Liver (tissue), 9 donors: ENCODE results near the gene ZNF22. TPM values are rescaled to one million over a fixed set of nuclear protein-coding genes. Genes with fewer than 3 reads are reported as not detected.

ENCODE experiments used
- DNase-seq: peaks from one replicate; pipeline ENCODE4 v3.0.0-alpha.2; 2017; ENCODE audit warnings: low spot score
- H3K27ac ChIP-seq, 2 donors: one replicate each; pipeline ENCODE4 v1.7.0; 2013; ENCODE audit warnings: inconsistent platforms in 2 of 2, low read length in 2 of 2, control low read depth in 1 of 2, low read depth in 1 of 2, mild to moderate bottlenecking in 1 of 2
- H3K27me3 ChIP-seq, 4 donors: one replicate each; pipeline versions ENCODE4 v1.6.1 to v1.7.0; 2013; ENCODE audit warnings: low read length in 3 of 4, inconsistent platforms in 1 of 4, mild to moderate bottlenecking in 1 of 4, moderate library complexity in 1 of 4; ENCODE audit not compliant: control insufficient read depth in 4 of 4, insufficient read depth in 4 of 4
- H3K36me3 ChIP-seq, 4 donors: one replicate each; pipeline versions ENCODE4 v1.6.1 to v1.7.0; 2013; ENCODE audit warnings: low read length in 3 of 4, mild to moderate bottlenecking in 3 of 4, low read depth in 1 of 4, moderate library complexity in 1 of 4; ENCODE audit not compliant: control insufficient read depth in 4 of 4, insufficient read depth in 3 of 4
- H3K4me1 ChIP-seq, 4 donors: one replicate each; pipeline versions ENCODE4 v1.6.1 to v1.7.0; 2013; ENCODE audit warnings: low read length in 3 of 4, mild to moderate bottlenecking in 3 of 4, moderate library complexity in 1 of 4; ENCODE audit not compliant: control insufficient read depth in 4 of 4, insufficient read depth in 4 of 4
- H3K4me3 ChIP-seq, 3 donors: one replicate each; pipeline versions ENCODE4 v1.6.1 to v1.7.0; 2013; ENCODE audit warnings: low read length in 3 of 3, control low read depth in 1 of 3, low read depth in 1 of 3, mild to moderate bottlenecking in 1 of 3
- H3K9ac ChIP-seq, 2 donors: one replicate each; pipeline ENCODE4 v1.7.0; 2013; ENCODE audit warnings: low read length in 2 of 2, mild to moderate bottlenecking in 2 of 2, moderate library complexity in 2 of 2, control low read depth in 1 of 2, low read depth in 1 of 2
- H3K9me3 ChIP-seq, 4 donors: one replicate each; pipeline versions ENCODE4 v1.6.1 to v1.7.0; 2013; ENCODE audit warnings: low read length in 3 of 4; ENCODE audit not compliant: control insufficient read depth in 4 of 4
- EGR1 ChIP-seq, 2 donors: IDR thresholded peaks; 2 replicates each; pipeline ENCODE4 v1.6.1; 2016 to 2018; ENCODE audit warnings: antibody characterized with exemption in 2 of 2, low read depth in 2 of 2
- FOXA1 ChIP-seq: IDR thresholded peaks from 2 replicates; pipeline ENCODE4 v1.6.1; 2016; ENCODE audit warnings: antibody characterized with exemption
- FOXA2 ChIP-seq: IDR thresholded peaks from 2 replicates; pipeline ENCODE4 v1.6.1; 2016; ENCODE audit warnings: antibody characterized with exemption
- GABPA ChIP-seq, 2 donors: IDR thresholded peaks in 1 of 2; conservative IDR thresholded peaks in 1 of 2; 2 replicates each; pipeline ENCODE4 v1.6.1; 2016; ENCODE audit warnings: antibody characterized with exemption in 2 of 2, mild to moderate bottlenecking in 1 of 2, moderate library complexity in 1 of 2
- HNF4G ChIP-seq: IDR thresholded peaks from 2 replicates; pipeline ENCODE4 v1.6.1; 2016; ENCODE audit warnings: antibody characterized with exemption
- JUND ChIP-seq, 2 donors: IDR thresholded peaks; 2 replicates each; pipeline ENCODE4 v1.6.1; 2016; ENCODE audit warnings: antibody characterized with exemption in 2 of 2
- NR2F2 ChIP-seq: IDR thresholded peaks from 2 replicates; pipeline ENCODE4 v1.6.1; 2016; ENCODE audit warnings: antibody characterized with exemption
- REST ChIP-seq: IDR thresholded peaks from 2 replicates; pipeline ENCODE4 v1.6.1; 2016; ENCODE audit warnings: antibody characterized with exemption, mild to moderate bottlenecking
- TAF1 ChIP-seq: conservative IDR thresholded peaks from 2 replicates; pipeline ENCODE4 v1.6.1; 2016; ENCODE audit warnings: antibody characterized with exemption, mild to moderate bottlenecking
- YY1 ChIP-seq: IDR thresholded peaks from 2 replicates; pipeline ENCODE4 v1.6.1; 2016; ENCODE audit warnings: antibody characterized with exemption, mild to moderate bottlenecking
- ZBTB33 ChIP-seq: IDR thresholded peaks from 2 replicates; pipeline ENCODE4 v1.6.1; 2016; ENCODE audit warnings: antibody characterized with exemption
- WGBS: extraction: QIAGEN DNeasy Blood & Tissue Kit; methylation state at CpG from one replicate; pipeline ENCODE4 v1.1.7; 2013; 5-methylcytosine and 5-hydroxymethylcytosine counted together
- polyA plus RNA-seq, 2 donors: library from polyadenylated mRNA; stranded (reverse) in 1 of 2; unstranded in 1 of 2; fragments of 200-250 nt in 1 of 2; fragments of >200 nt in 1 of 2; fragmentation: Nextera tagmentation in 1 of 2; extraction: Ambion mirVana in 1 of 2; gene quantifications; one replicate each; pipeline versions ENCODE4 v1.2.1 to v1.2.3, GENCODE V29; 2013 to 2015
- total RNA-seq, 2 donors: library from RNA; depleted of rRNA; stranded (reverse); fragments of >200 nt; gene quantifications; one replicate each; pipeline ENCODE4 v1.2.3, GENCODE V29; 2014
- TF ChIP-seq, protein P1 (sequence below): IDR thresholded peaks from 2 replicates; pipeline ENCODE4 v1.6.1; 2016; ENCODE audit warnings: antibody characterized with exemption
- TF ChIP-seq, protein P2 (sequence below): IDR thresholded peaks from 2 replicates; pipeline ENCODE4 v1.6.1; 2016; ENCODE audit warnings: antibody characterized with exemption
- donor health status: healthy.
- donor health status: healthy.
- donor health status: healthy.
- donor health status: healthy.
- donor health status: healthy.

The ZNF22 gene
- total and polyA plus RNA-seq, 4 donors, result 10.3 to 22.6 (median 20.3) TPM

- TF ChIP-seq GABPA (IDR thresholded peaks at IDR 0.05 in 1 of 2, conservative IDR thresholded peaks at IDR 0.05 in 1 of 2) (no peak), REST (no peak), HNF4G (no peak), JUND (IDR thresholded peaks at IDR 0.05) (no peak), YY1 (no peak), NR2F2 (no peak)
- TF ChIP-seq, protein P1, sequence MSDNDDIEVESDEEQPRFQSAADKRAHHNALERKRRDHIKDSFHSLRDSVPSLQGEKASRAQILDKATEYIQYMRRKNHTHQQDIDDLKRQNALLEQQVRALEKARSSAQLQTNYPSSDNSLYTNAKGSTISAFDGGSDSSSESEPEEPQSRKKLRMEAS, result no peak
These were observed 17.4 kb upstream of the ZNF22 start (continued) for GRCh38 chr10:44983066-44983894.

DNA sequence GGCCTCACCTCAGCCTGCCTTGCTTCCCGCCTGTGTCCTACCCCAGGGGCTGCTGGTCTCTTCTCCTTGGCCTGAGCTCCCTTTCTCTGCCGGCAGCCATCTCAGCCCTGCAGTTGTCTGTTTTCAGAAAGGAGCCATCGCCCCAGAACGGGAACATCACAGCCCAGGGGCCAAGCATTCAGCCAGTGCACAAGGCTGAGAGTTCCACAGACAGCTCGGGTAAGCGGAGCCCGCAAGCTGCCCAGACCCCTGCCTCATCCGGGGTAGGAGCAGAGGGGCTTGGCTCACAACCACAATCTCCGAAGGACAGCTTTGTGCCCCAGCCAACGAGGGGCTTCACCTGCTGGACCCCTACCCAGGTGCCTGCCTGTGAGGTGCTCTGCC is 16.8 kb upstream of the ZNF22 start:
- WGBS, result 97% methylated on average over 10 of the region's 10 CpGs
- no peak for TF ChIP-seq REST
- no peak for TF ChIP-seq NR2F2
- TF ChIP-seq, protein P2, sequence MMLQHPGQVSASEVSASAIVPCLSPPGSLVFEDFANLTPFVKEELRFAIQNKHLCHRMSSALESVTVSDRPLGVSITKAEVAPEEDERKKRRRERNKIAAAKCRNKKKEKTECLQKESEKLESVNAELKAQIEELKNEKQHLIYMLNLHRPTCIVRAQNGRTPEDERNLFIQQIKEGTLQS, result no peak
- no peak for TF ChIP-seq EGR1 (IDR thresholded peaks at IDR 0.05; ENCODE audit: low read depth in 2 of 2)
- TF ChIP-seq FOXA1, result no peak
- no peak for TF ChIP-seq FOXA2
- no peak for TF ChIP-seq TAF1
- no peak for TF ChIP-seq YY1
- H3K4me1 ChIP-seq, result peaks cover 27 to 38% (median 32%) of the 10 kb centered on the region in 4 donors
- DNase-seq, result no peak
- no peak overlapping the region for H3K9ac ChIP-seq
- peak overlapping the region in 1 of 2 donors; percentile 23 for H3K27ac ChIP-seq
- H3K9me3 ChIP-seq, result no peaks in the 10 kb centered on the region
- no peaks in the 10 kb centered on the region for H3K36me3 ChIP-seq
- no peaks in the 10 kb centered on the region for H3K27me3 ChIP-seq
- no peak overlapping the region for H3K4me3 ChIP-seq

DNA sequence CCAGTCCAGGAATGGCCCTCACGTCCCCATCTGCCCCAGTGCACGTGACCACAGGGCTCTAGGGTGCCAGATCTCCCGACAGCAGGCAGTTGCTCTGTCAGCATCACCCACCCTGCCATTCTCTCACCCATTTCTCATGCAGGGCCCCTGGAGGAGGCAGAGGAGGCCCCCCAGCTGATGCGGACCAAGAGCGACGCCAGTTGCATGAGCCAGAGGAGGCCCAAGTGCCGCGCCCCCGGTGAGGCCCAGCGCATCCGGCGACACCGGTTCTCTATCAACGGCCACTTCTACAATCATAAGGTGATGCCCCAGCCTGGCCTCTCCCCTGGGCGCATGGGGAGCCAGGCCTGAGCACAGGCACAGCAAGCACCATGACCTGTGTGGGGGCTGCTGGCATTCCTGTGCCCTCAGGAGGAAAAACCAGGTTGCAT is 16.0 kb upstream of the ZNF22 start:
- no peaks in the 10 kb centered on the region for H3K36me3 ChIP-seq
- DNase-seq, result no peak
- 97% methylated on average over 15 of the region's 15 CpGs for WGBS
- TF ChIP-seq NR2F2 (no peak), JUND (IDR thresholded peaks at IDR 0.05) (no peak), REST (no peak), FOXA2 (no peak), EGR1 (IDR thresholded peaks at IDR 0.05; ENCODE audit: low read depth in 2 of 2) (no peak), GABPA (IDR thresholded peaks at IDR 0.05 in 1 of 2, conservative IDR thresholded peaks at IDR 0.05 in 1 of 2) (no peak), ZBTB33 (no peak), YY1 (no peak)
- TF ChIP-seq, protein P1, result no peak

More for the DNA sequence above, 16.0 kb upstream of the ZNF22 start:
- H3K27ac ChIP-seq, result no peak overlapping the region
- H3K9me3 ChIP-seq, result no peaks in the 10 kb centered on the region
- H3K4me3 ChIP-seq, result no peak overlapping the region
- no peak overlapping the region for H3K9ac ChIP-seq
- H3K27me3 ChIP-seq, result no peaks in the 10 kb centered on the region
- peaks cover 23 to 32% (median 31%) of the 10 kb centered on the region in 4 donors for H3K4me1 ChIP-seq
